Transverse colon (tissue), 4 donors: ENCODE results near the gene CDK7. TPM values are rescaled to one million over a fixed set of nuclear protein-coding genes. Genes with fewer than 3 reads are reported as not detected.
"Not testable (repeated sequence)": the region's sequence is repeated elsewhere in the genome, so short reads cannot be mapped to it uniquely, and the experiment has no call there.

Experiments
- DNase-seq: peaks from one replicate; pipeline ENCODE4 v3.0.0-alpha.2; 2019
- H3K27ac ChIP-seq, 4 donors: fragments of 200-600 bp; sonication (generic); 2 replicates each; pipeline ENCODE4 v1.5.1; 2016 to 2018; ENCODE audit warnings: inconsistent platforms in 4 of 4
- H3K27me3 ChIP-seq: fragments of 200-600 bp; sonication (generic); 2 replicates; pipeline ENCODE4 v1.5.1; 2017; ENCODE audit warnings: inconsistent platforms
- H3K36me3 ChIP-seq, 4 donors: fragments of 200-600 bp; sonication (generic); 2 replicates each; pipeline ENCODE4 v1.5.1; 2017 to 2019; ENCODE audit warnings: inconsistent platforms in 4 of 4
- H3K4me1 ChIP-seq, 4 donors: fragments of 200-600 bp; sonication (generic); 2 replicates each; pipeline ENCODE4 v1.5.1; 2017 to 2020; ENCODE audit warnings: inconsistent platforms in 4 of 4
- H3K4me3 ChIP-seq, 4 donors: fragments of 200-600 bp; sonication (generic); 1 replicate in 1 of 4; 2 replicates in 3 of 4; pipeline versions ENCODE4 v1.5.1 to v1.6.1; 2017 to 2019; ENCODE audit warnings: inconsistent platforms in 4 of 4
- H3K9me3 ChIP-seq, 2 donors: fragments of 200-600 bp; sonication (generic); 2 replicates each; pipeline ENCODE4 v1.5.1; 2017 to 2019; ENCODE audit warnings: inconsistent platforms in 2 of 2
- EP300 ChIP-seq: sonication (generic); formaldehyde crosslinking; IDR thresholded peaks from one replicate; pipeline ENCODE4 v1.6.1; 2017; ENCODE audit warnings: antibody characterized with exemption, low read depth
- POLR2A ChIP-seq: fragments of 450-650 bp; IDR thresholded peaks from one replicate; pipeline ENCODE4 v1.6.1; 2016; ENCODE audit warnings: antibody characterized with exemption, mild to moderate bottlenecking, moderate library complexity
- POLR2AphosphoS5 ChIP-seq, 3 donors: sonication (generic); formaldehyde crosslinking; IDR thresholded peaks; one replicate each; pipeline ENCODE4 v1.6.1; 2016; ENCODE audit warnings: antibody characterized with exemption in 3 of 3
- WGBS, 2 donors: methylation state at CpG; one replicate each; pipeline ENCODE4 v1.1.5; 2018; ENCODE audit warnings: low coverage in 1 of 2; 5-methylcytosine and 5-hydroxymethylcytosine counted together
- in situ Hi-C, 4 donors: fragments of 200-750 bp; cut with MboI; loops; one replicate each; pipeline versions ENCODE4 v1.15.0 to v1.15.1; 2017; ENCODE audit warnings: low sequenced_read_pairs in 3 of 4, low pct_ligation_motif_present in 1 of 4, low pct_unique_long_range_greater_than_20kb in 1 of 4
- intact Hi-C: fragments of 100-400 bp; cut with DNase I; formaldehyde crosslinking; loops from one replicate; pipeline ENCODE4 v1.15.1; 2023; ENCODE audit warnings: low total_unique reads
- total RNA-seq, 4 donors: library from RNA; depleted of rRNA; stranded (reverse); fragments of >200 nt; gene quantifications; one replicate each; pipeline ENCODE4 v1.1.0, GENCODE V29; 2016
- TF ChIP-seq, protein P1 (sequence below), 5 experiments: fragments of 200-600 bp in 3 of 5; fragments of 450-650 bp in 2 of 5; sonication (generic) in 3 of 5; IDR thresholded peaks; 1 replicate in 2 of 5; 2 replicates in 3 of 5; pipeline ENCODE4 v1.5.1; 2016 to 2017; ENCODE audit warnings: antibody characterized with exemption in 5 of 5, inconsistent platforms in 3 of 5, mild to moderate bottlenecking in 2 of 5, moderate library complexity in 1 of 5

The CDK7 gene
- total RNA-seq, 4 donors from 2014 or later = 10.8 to 61.7 (median 21.4) TPM

DNA sequence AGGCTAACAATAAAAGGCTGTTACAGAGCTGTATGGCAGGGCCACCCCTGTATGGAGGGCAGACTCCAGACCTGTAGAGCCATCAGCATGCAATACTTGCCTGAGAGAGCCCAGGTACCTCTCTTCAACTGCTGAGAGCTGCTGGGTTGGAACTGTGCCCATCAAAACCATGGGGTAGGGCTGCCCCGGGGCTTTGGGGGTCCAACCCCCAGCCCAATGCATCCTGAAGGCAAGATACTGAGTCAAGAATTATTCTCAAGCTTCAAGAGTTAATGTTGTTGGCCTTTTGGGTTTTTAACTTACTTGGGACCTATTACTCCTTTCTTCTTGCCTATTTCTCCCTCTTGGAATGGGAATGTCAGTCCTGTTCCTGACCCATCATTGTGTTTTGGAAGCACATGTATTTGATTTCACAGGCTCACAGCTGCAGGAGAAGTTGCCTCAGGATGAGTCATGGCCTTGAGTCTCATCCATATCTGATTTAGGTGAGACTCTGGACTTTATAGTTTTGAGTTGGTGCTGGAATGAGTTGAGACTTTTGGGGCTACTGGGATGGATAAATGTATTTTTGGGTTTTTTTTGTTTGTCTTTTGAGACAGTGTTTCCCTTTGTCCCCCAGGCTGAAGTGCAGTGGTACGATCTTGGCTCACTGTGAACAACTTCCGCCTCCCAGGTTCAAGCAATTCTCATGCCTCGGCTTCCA, 21.0 kb upstream of the CDK7 start:
- in situ Hi-C loops = no loop called here
- H3K9me3 ChIP-seq = no peaks in the 10 kb centered on the region
- no peak overlapping the region for H3K4me3 ChIP-seq
- H3K4me1 ChIP-seq = peaks cover under 1 to 8% (median 3%) of the 10 kb centered on the region in 4 donors
- no peak for DNase-seq
- WGBS, 2 donors = 97% methylated on average over 4 of the region's 4 CpGs; no CpG with 5 or more reads in 1 of the 2 donors
- H3K27me3 ChIP-seq = no peaks in the 10 kb centered on the region
- no peaks in the 10 kb centered on the region for H3K36me3 ChIP-seq
- TF ChIP-seq POLR2A = no peak
- TF ChIP-seq, protein P1, sequence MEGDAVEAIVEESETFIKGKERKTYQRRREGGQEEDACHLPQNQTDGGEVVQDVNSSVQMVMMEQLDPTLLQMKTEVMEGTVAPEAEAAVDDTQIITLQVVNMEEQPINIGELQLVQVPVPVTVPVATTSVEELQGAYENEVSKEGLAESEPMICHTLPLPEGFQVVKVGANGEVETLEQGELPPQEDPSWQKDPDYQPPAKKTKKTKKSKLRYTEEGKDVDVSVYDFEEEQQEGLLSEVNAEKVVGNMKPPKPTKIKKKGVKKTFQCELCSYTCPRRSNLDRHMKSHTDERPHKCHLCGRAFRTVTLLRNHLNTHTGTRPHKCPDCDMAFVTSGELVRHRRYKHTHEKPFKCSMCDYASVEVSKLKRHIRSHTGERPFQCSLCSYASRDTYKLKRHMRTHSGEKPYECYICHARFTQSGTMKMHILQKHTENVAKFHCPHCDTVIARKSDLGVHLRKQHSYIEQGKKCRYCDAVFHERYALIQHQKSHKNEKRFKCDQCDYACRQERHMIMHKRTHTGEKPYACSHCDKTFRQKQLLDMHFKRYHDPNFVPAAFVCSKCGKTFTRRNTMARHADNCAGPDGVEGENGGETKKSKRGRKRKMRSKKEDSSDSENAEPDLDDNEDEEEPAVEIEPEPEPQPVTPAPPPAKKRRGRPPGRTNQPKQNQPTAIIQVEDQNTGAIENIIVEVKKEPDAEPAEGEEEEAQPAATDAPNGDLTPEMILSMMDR (IDR thresholded peaks at IDR 0.05) = no peak
- TF ChIP-seq POLR2AphosphoS5 (IDR thresholded peaks at IDR 0.05) = no peak
- no peak for TF ChIP-seq EP300
- no peak overlapping the region for H3K27ac ChIP-seq
- intact Hi-C loops = no loop called here

DNA sequence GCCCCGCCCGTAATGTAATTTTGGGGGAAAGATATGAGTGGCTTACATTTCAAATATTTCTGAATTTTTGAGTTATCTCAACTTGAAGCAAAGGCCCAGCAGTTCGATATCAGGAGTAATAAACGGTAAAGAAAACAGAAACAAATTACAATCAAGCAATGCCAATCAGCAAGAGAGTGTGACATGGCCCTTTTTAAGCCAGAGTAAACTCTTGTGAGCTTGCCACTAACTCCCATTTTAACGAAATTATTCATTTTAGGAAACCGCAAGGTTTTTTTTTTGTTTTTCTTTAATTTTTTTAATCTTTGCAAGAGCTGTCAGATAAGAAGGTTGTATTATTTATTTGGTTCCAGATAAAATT, 17.6 kb upstream of the CDK7 start:
- peak overlapping the region in 3 of 4 donors; percentile 79 to 98 (median 93) for H3K4me3 ChIP-seq
- H3K27me3 ChIP-seq = no peaks in the 10 kb centered on the region
- H3K36me3 ChIP-seq = no peaks in the 10 kb centered on the region
- no peak for DNase-seq
- 26 to 35% methylated on average over 6 of the region's 6 CpGs for WGBS, 2 donors
- TF ChIP-seq EP300 = no peak
- TF ChIP-seq, protein P1 (IDR thresholded peaks at IDR 0.05) = no peak
- TF ChIP-seq POLR2AphosphoS5 (IDR thresholded peaks at IDR 0.05) = no peak
- no peak for TF ChIP-seq POLR2A
- in situ Hi-C loops = no loop called here
- peak overlapping the region; percentile 94 to 98 (median 97) for H3K27ac ChIP-seq
- no peaks in the 10 kb centered on the region for H3K9me3 ChIP-seq
- intact Hi-C loops = no loop called here
- H3K4me1 ChIP-seq = peaks cover 3 to 17% (median 11%) of the 10 kb centered on the region in 4 donors

DNA sequence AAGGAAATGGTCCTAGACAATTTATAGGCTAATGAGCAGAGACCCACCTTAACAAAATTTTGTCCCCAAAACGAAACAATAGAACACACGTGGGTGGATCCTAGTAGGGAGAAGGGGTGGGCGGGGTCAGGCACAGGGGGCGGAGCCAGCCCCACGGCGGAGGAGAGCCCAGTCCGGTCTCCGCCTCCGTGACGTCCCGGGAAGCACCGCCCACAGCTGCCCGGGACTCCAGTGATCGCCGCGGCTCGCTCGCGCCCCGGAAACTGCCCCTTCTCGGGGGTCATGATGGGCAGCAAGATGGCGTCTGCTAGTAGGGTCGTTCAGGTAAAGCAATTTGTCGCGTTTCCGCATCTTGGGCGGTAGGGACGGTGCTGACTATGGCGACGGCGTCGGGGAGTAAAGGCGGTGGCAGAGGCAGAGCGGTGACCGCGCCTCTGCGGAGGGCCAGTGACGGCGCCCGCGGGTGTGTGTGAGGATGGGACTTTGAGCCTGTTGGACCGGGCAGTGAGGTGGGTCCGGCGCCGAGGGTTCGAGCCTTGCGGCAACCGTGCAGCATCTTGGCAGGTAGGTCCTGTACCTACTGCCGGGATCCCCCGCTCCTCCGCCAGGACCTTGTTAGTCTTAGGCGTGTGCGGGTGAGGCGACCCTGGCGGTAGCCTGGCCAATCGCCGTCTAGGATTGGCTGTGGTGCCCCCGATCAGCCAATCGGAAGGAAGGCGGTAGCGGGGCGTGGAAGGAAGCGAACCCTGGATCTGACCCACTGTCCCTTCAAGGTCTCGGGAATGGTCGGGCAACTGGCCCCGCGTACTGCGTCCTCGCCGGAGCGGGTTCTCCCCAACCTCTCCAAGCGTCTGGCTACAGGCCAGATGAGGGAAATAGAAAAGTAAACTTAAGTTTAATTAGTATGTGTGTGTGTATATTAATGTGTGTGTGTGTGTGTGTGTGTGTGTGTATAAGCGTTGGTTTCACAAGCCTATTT, 16.8 kb upstream of the CDK7 start:
- WGBS, 2 donors = 0 to 1% methylated on average over 7 to 67 of the region's 73 CpGs
- peak overlapping the region; percentile 79 to 98 (median 88) for H3K4me3 ChIP-seq
- peaks cover 3 to 17% (median 11%) of the 10 kb centered on the region in 4 donors for H3K4me1 ChIP-seq
- peak; percentile 99 for DNase-seq
- H3K36me3 ChIP-seq = no peaks in the 10 kb centered on the region
- H3K27ac ChIP-seq = peak overlapping the region; percentile 94 to 98 (median 97)
- intact Hi-C loops (no loop called here), in situ Hi-C loops (no loop called here)
- no peaks in the 10 kb centered on the region for H3K9me3 ChIP-seq
- no peaks in the 10 kb centered on the region for H3K27me3 ChIP-seq
- TF ChIP-seq, protein P1 (IDR thresholded peaks at IDR 0.05) = peak in 4 of 5 experiments; percentile 27 to 80 (median 46)
- TF ChIP-seq EP300 = no peak
- peak; percentile 91 to 97 (median 92) for TF ChIP-seq POLR2AphosphoS5 (IDR thresholded peaks at IDR 0.05)
- peak; percentile 95 for TF ChIP-seq POLR2A

DNA sequence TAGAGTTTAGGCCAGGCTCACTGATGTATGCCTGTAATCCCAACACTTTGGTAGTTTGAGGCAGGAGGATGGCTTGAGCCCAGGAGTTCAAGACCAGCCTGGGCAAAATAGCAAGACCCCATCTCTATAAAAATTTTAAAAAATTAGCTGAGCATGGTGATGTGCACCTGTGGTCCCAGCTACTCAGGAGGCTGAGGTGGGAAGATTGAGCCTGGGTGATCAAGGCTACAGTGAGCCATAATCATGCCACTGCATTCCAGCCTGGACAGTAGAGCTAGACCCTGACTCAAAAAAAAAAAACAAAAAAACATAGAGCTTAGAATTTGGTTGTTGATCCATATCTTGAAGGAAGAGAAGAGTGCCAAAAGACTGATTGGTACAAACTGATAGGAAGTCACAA, 14.7 kb upstream of the CDK7 start:
- Histone ChIP-seq H3K36me3 (no peaks in the 10 kb centered on the region), H3K27ac (no peak overlapping the region), H3K27me3 (no peaks in the 10 kb centered on the region), H3K4me1 (peaks cover 3 to 17% (median 11%) of the 10 kb centered on the region in 4 donors), H3K9me3 (no peaks in the 10 kb centered on the region), H3K4me3 (no peak overlapping the region)
- TF ChIP-seq POLR2A (no peak), POLR2AphosphoS5 (IDR thresholded peaks at IDR 0.05) (no peak), EP300 (no peak)
- no peak for DNase-seq
- intact Hi-C loops (no loop called here), in situ Hi-C loops (no loop called here)

DNA sequence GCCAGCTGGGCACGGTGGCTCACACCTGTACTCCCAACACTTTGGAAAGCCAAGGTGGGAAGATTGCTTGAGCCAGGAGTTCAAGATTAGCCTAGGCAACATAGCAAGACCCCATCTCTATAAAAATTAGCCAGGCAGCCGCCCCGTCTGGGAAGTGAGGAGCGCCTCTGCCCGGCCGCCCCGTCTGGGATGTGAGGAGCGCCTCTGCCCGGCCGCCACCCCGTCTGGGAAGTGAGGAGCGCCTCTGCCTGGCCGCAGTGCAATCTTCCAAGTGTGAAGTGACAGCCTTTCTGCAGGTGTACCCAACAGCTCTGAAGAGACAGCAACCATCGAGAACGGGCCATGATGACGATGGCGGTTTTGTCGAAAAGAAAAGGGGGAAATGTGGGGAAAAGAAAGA, 14.3 kb upstream of the CDK7 start:
- H3K4me3 ChIP-seq, DNase-seq, in situ Hi-C loops, H3K27ac ChIP-seq, intact Hi-C loops, H3K9me3 ChIP-seq, H3K36me3 ChIP-seq, H3K27me3 ChIP-seq: not testable (repeated sequence)
- peaks cover 3 to 21% (median 11%) of the 10 kb centered on the region in 4 donors for H3K4me1 ChIP-seq
- WGBS, 2 donors = 96 to 100% methylated on average over 1 to 18 of the region's 18 CpGs

DNA sequence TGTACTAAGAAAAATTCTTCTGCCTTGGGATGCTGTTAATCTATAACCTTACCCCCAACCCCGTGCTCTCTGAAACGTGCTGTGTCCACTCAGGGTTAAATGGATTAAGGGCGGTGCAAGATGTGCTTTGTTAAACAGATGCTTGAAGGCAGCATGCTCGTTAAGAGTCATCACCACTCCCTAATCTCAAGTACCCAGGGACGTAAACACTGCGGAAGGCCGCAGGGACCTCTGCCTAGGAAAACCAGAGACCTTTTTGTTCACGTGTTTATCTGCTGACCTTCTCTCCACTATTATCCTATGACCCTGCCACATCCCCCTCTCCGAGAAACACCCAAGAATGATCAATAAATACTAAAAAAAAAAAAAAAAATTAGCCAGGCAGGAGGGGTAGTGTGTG, 13.9 kb upstream of the CDK7 start:
- H3K9me3 ChIP-seq, DNase-seq, intact Hi-C loops, H3K4me3 ChIP-seq, H3K27me3 ChIP-seq, in situ Hi-C loops, H3K36me3 ChIP-seq, H3K27ac ChIP-seq: not testable (repeated sequence)
- H3K4me1 ChIP-seq = peaks cover 3 to 26% (median 11%) of the 10 kb centered on the region in 4 donors
- 85 to 88% methylated on average over 5 to 9 of the region's 9 CpGs for WGBS, 2 donors
